HPDE6-E6E7 (cell line): Measurements from ENCODE around the gene LPCAT1.
"Not testable (repeated sequence)": the region's sequence is repeated elsewhere in the genome, so short reads cannot be mapped to it uniquely, and the experiment has no call there.

Experiments used
- DNase-seq: peaks from one replicate; pipeline ENCODE4 v3.0.0; 2011; ENCODE audit warnings: missing footprints; ENCODE audit errors: extremely low spot score

The LPCAT1 gene

DNA sequence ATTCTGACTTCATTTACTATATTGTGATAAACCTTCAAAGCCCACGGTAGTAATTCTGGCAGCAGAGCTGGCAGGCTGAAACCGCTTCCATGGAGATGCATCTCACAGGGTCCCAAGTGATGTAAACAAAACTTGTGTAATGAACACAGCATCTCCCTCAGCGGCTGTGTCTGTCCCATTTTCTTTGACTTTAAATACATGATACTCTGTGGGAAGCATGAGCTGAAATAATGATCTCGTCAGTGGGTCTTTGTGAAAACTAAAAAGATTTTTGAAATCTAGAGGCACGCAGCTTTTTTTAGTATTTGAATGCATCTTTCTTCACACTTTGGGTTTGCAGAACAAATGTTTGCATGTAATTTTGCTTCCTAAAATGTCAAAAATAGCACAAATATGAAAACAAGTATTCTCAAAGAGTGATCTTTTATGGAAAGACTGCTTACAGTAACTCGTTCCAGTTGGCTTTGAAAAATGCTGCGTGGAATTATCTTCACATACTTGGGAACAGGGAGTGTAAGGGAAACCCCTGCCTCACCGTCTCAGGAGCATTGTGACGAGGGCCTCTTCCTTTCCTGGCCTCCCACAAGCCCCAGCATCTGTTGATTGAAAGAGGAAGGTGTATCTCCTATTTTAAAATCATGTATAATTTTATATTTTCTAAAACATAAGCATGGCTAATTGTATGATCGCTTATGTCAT, 18.1 kb upstream of the LPCAT1 start:
- no peak for DNase-seq

- DNase-seq = no peak
Observed at GRCh38 chr5:1540831-1541701, 17.3 kb upstream of the LPCAT1 start.

- no peak for DNase-seq
Observed at GRCh38 chr5:1540166-1540565, 16.4 kb upstream of the LPCAT1 start.

DNA sequence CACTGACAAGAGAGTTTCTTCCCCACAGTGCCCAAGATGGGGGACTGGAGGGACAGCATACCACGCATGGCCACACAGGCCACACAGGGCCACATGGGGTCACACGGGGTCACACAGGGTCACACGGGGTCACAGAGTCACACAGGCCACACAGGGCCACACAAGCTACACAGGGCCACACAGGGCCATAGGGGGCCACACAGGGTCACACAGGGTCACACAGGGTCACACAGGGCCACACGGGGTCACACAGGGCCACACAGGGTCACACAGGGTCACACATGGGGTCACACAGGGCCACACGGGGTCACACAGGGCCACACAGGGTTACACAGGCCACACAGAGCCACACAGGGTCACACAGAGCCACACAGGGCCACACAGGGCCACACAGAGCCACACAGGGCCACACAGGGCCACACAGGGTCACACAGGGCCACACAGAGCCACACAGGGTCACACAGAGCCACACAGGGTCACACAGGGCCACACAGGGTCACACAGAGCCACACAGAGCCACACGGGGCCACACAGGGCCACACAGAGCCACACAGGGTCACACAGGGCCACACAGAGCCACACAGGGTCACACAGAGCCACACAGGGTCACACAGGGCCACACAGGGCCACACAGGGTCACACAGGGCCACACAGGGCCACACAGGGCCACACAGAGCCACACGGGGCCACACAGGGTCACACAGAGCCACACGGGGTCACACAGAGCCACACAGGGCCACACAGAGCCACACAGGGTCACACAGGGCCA, 15.8 kb upstream of the LPCAT1 start:
- not testable (repeated sequence) for DNase-seq

- DNase-seq = no peak
Observed at GRCh38 chr5:1538741-1539392, 15.1 kb upstream of the LPCAT1 start.

DNA sequence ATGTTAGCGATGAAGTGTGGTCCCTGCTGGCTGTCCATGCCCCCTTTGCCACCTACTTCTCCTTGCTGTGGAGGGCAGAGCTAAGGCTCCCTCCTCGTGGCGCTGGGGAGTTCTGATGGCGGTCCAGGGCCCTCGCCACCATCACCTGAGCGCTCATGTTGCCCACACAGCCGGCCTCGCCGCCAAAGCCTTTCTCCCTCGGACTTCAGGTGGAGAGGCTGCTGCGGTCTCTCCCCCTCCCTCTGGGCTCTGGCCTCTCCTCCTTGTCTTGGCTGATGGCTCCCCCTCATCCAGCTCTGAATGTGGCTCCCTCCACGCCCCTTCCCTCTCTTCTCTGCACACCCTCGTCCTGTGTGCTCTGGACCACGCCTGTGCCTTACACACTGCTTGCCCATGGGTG, 14.5 kb upstream of the LPCAT1 start:
- no peak for DNase-seq

- DNase-seq = no peak
Observed at GRCh38 chr5:1537603-1538154, 13.9 kb upstream of the LPCAT1 start.

- no peak for DNase-seq
Observed at GRCh38 chr5:1536871-1537602, 13.3 kb upstream of the LPCAT1 start.

DNA sequence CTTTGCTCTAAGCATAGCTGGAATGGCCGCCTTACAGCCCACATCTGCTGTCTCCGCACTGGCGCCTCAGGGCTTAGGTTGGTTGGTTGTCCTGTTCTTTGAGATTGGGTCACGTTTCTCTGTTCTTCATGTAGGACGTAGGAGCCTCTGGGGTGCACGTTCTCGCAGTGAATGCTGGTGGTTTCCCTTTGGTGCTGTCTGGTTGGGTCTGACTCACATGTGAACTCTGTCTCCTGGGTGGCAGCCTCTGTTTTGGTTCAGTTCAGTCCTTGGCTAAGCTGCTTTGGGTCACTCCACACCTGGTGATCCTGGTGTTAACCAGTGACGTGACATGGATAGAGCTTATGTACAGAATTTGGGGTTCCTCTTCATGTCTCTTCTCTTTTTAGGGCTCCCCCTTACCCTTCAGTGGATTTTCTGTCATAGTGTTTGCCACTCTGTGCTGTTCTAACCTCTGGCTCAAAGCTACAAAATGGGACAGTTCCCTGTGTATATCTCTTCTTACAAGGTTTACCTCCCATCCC, 12.6 kb upstream of the LPCAT1 start:
- DNase-seq = no peak

DNA sequence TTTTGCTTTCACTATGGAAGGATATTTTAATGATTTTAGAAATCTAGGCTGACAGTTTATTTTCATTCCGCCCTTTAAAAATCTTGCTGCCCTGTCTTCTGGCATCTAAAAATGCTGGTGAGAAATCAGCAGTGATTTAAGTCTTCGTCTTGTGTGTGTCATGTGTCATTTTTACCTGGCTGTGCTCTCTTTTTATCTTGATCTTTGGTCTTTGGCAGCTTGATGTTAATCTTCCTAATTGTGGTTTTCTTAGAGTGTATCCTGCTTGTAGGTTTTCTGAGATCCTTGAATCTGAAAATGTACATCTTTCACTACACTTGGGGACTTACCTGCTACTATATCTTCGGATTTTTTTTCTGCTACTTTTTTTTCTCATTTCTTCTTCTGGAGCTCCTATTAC, 11.9 kb upstream of the LPCAT1 start:
- DNase-seq = no peak

GRCh38 chr5:1532384-1532783, 8.6 kb upstream of the LPCAT1 start:
- no peak for DNase-seq

DNA sequence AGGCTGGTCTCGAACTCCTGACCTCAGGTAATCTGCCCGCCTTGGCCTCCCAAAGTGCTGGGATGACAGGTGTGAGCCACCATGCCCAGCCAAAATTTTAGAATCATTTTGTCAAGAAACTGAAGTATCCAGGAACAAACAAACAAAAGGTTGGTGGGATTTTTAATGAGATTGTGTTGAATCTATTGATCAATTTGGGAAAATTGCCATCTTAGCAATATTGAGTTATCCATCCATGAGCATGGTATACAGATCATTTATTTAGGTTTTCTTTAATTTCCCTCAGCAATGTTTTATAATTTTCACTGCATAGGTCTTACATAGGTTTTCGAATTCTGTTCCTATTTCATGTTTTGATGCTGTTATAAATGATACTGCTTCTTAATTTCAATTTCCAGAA, 5.7 kb upstream of the LPCAT1 start:
- no peak for DNase-seq

GRCh38 chr5:1527533-1528205, 3.9 kb upstream of the LPCAT1 start:
- no peak for DNase-seq

GRCh38 chr5:1526681-1527131, 2.9 kb upstream of the LPCAT1 start:
- DNase-seq = no peak

DNA sequence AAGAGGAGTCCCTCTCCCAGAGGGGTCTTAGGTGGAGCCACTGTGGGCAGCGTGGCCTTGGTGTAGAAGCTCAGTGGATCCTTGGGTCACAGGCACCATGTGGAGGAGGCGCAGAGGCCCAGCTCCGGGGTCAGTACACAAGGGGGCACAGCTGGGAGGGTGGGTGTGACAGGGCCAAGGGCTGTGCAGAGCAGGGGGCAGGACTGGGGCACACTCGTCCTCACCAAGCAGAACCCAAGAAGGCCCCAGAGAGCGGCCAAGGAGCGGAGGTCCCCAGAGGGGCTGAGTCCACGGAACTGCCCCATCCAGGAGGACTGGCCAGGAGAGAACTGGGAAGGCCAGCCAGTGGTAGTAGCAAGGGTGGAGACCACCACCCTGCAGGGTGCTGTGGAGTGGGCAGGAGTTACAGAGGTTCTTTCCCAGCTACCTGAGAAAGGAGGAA, 2.5 kb upstream of the LPCAT1 start:
- DNase-seq = no peak

GRCh38 chr5:1525624-1526189, 1.9 kb upstream of the LPCAT1 start:
- DNase-seq = no peak

GRCh38 chr5:1524799-1525623, 1.3 kb upstream of the LPCAT1 start:
- no peak for DNase-seq

- no peak for DNase-seq
Observed at GRCh38 chr5:1524481-1524798, 680 bp upstream of the LPCAT1 start.

DNA sequence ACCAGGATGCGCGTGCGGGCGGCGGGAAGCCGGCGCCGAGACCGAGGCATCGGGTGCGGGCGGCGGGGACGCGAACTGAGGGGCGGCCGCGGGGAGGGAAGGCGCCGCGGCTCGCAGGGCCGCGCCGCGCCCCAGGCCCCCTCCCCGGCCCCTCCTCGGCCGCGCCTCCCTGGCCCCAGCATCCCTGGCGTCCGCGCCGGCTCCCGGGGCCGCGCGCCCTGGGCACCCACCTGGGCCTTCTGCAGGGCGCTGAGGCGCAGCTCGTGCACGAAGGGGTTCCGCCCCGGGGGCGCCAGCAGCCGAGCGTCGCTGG, 324 bp downstream of the LPCAT1 start:
- no peak for DNase-seq
